Left forelimb (tissue), 1 donor: ENCODE results near the gene ELMOD3.
"Not testable (repeated sequence)": the region's sequence is repeated elsewhere in the genome, so short reads cannot be mapped to it uniquely, and the experiment has no call there.

Experiments used
- DNase-seq: peaks from one replicate; pipeline ENCODE4 v3.0.0-alpha.2; 2018; ENCODE audit warnings: low spot score

ELMOD3 gene

GRCh38 chr2:85401464-85401805, 46.9 kb downstream of the ELMOD3 start:
- DNase-seq = peak; percentile 54

GRCh38 chr2:85401844-85402243, 47.3 kb downstream of the ELMOD3 start:
- DNase-seq = peak; percentile 4

GRCh38 chr2:85405201-85406059, 50.9 kb downstream of the ELMOD3 start:
- no peak for DNase-seq

GRCh38 chr2:85409845-85410583, 55.4 kb downstream of the ELMOD3 start, which contains the start of gene CAPG:
Gene CAPG, minus strand, starts transcription at chr2:85410366. Its CDS starts 8,221 bp downstream, at chr2:85402145.
- DNase-seq = no peak

- DNase-seq = no peak
Measured at GRCh38 chr2:85410584-85411404, 56.2 kb downstream of the ELMOD3 start.

GRCh38 chr2:85411405-85411748, 56.8 kb downstream of the ELMOD3 start:
- DNase-seq = no peak

- DNase-seq = no peak
Measured at GRCh38 chr2:85413592-85414420, 59.2 kb downstream of the ELMOD3 start.

- DNase-seq = not testable (repeated sequence)
Measured at GRCh38 chr2:85414421-85414759, 59.8 kb downstream of the ELMOD3 start.

- no peak for DNase-seq
Measured at GRCh38 chr2:85414761-85415553, 60.4 kb downstream of the ELMOD3 start.

GRCh38 chr2:85415980-85416650, 61.5 kb downstream of the ELMOD3 start:
- DNase-seq = no peak

GRCh38 chr2:85418132-85419008, 63.8 kb downstream of the ELMOD3 start, which contains the start of gene SH2D6:
Gene SH2D6, plus strand, starts transcription at chr2:85418714. Its CDS starts 10,752 bp downstream, at chr2:85429466.
- DNase-seq = peak; percentile 92

- no peak for DNase-seq
Measured at GRCh38 chr2:85419009-85419675, 64.6 kb downstream of the ELMOD3 start.

- peak; percentile 93 for DNase-seq
Measured at GRCh38 chr2:85420536-85421259, 66.1 kb downstream of the ELMOD3 start.

GRCh38 chr2:85421260-85422071, 66.9 kb downstream of the ELMOD3 start:
- DNase-seq = no peak

- no peak for DNase-seq
Measured at GRCh38 chr2:85422072-85422457, 67.5 kb downstream of the ELMOD3 start.

- DNase-seq = no peak
Measured at GRCh38 chr2:85423525-85423924, 69.0 kb downstream of the ELMOD3 start.

- no peak for DNase-seq
Measured at GRCh38 chr2:85425588-85425987, 71.0 kb downstream of the ELMOD3 start.
